ENCODE data around the gene SH3D21. TPM values are rescaled to one million over a fixed set of nuclear protein-coding genes. Genes with fewer than 3 reads are reported as not detected.

Gene SH3D21
- total and polyA plus RNA-seq, 2 of the 8 experiments (the other 6 are each of a cell fraction or from before 2014, with no cell fraction given), result 3.4 to 8.6 TPM

- Histone ChIP-seq H2BK20ac (ENCODE audit: low read length) (no peak overlapping the region), H3K4me3 (ENCODE audit: extremely low read depth in 1 of 4, insufficient read depth in 2 of 4, low read depth in 3 of 4, low read length in 4 of 4) (no peak overlapping the region), H3K23me2 (ENCODE audit: low read depth, low read length) (no peaks in the 10 kb centered on the region), H3K56ac (replicated peaks; ENCODE audit: insufficient read length, low read depth, low read length) (no peak overlapping the region), H2BK120ac (replicated peaks; ENCODE audit: low read depth, low read length) (no peak overlapping the region), H2BK15ac (ENCODE audit: low read length) (no peak overlapping the region), H3K23ac (ENCODE audit: insufficient read length) (no peak overlapping the region), H2BK12ac (ENCODE audit: low read depth, low read length) (no peak overlapping the region), H4K20me1 (replicated peaks in 1 of 2; ENCODE audit: control insufficient read depth in 1 of 2, insufficient read depth in 2 of 2, low read length in 2 of 2) (peaks cover 4 to 7% of the 10 kb centered on the region in 2 experiments), H3K27ac (ENCODE audit: low read depth, low read length) (no peak overlapping the region), H4K5ac (ENCODE audit: insufficient read length, low read depth, low read length) (no peak overlapping the region), H3K14ac (ENCODE audit: insufficient read length) (no peak overlapping the region), H3K9ac (replicated peaks in 1 of 4; ENCODE audit: extremely low read depth in 1 of 4, low read depth in 3 of 4, low read length in 3 of 4) (no peak overlapping the region), H4K91ac (replicated peaks; ENCODE audit: insufficient read length, low read length) (no peak overlapping the region), H3K4ac (replicated peaks; ENCODE audit: insufficient read length, low read depth, low read length) (no peak overlapping the region), H3K9me3 (ENCODE audit: insufficient read depth in 2 of 2, low read depth in 1 of 2, low read length in 1 of 2) (no peaks in the 10 kb centered on the region), H3K36me3 (ENCODE audit: control insufficient read depth in 2 of 4, insufficient read depth in 4 of 4, low read length in 3 of 4) (peaks cover 0 to 35% (median 17%) of the 10 kb centered on the region in 4 experiments; a peak in 7 of 8 replicates), H2AK5ac (ENCODE audit: low read depth, low read length) (no peak overlapping the region), H3K79me1 (ENCODE audit: low read depth, low read length) (peaks cover under 1% of the 10 kb centered on the region; the same call in 1 of the 2 replicates), H3K79me2 (ENCODE audit: control insufficient read depth in 1 of 2, insufficient read depth in 2 of 2, low read length in 2 of 2) (peaks cover 3 to 49% of the 10 kb centered on the region in 2 experiments; a peak in 2 of 4 replicates), H3K4me1 (replicated peaks in 1 of 4; ENCODE audit: control insufficient read depth in 3 of 4, insufficient read depth in 4 of 4, low read length in 3 of 4) (no peaks in the 10 kb centered on the region), H4K8ac (ENCODE audit: extremely low read depth, insufficient read depth, low read length) (no peak overlapping the region), H3K4me2 (ENCODE audit: insufficient read depth in 1 of 2, low read depth in 2 of 2, low read length in 2 of 2) (no peak overlapping the region), H3K27me3 (replicated peaks in 1 of 4; ENCODE audit: control insufficient read depth in 3 of 4, extremely low read depth in 1 of 4, insufficient read depth in 3 of 4, low read length in 3 of 4) (no peaks in the 10 kb centered on the region), H2AFZ (ENCODE audit: low read length) (no peak overlapping the region), H3K18ac (ENCODE audit: extremely low read depth, low read length) (no peak overlapping the region), H2BK5ac (ENCODE audit: low read depth, low read length) (no peak overlapping the region)
- TF ChIP-seq KDM5A (IDR thresholded peaks at IDR 0.05; ENCODE audit: low read length) (no peak), HDAC6 (IDR thresholded peaks at IDR 0.05; ENCODE audit: low read depth, low read length) (no peak), GTF2F1 (IDR thresholded peaks at IDR 0.05; ENCODE audit: borderline replicate concordance, low read depth, low read length) (no peak), BACH1 (IDR thresholded peaks at IDR 0.05; ENCODE audit: low read length) (no peak), MAFK (IDR thresholded peaks at IDR 0.05; ENCODE audit: low read depth, low read length) (no peak), USF2 (IDR thresholded peaks at IDR 0.05; ENCODE audit: low read length) (no peak)
- WGBS, 2 experiments (ENCODE audit: extremely low coverage in 1 of 2, insufficient coverage in 1 of 2, insufficient read length in 1 of 2, insufficient replicate concordance in 2 of 2, low coverage in 1 of 2, low lambda C conversion rate in 2 of 2, missing lambda C conversion rate in 1 of 2), result 95% methylated on average over 2 of the region's 2 CpGs; no CpG with 5 or more reads in 1 of the 2 experiments
- DNase-seq (ENCODE audit: low read depth in 1 of 2, low spot score in 2 of 2) (no peak), FAIRE-seq (no peak)
- POLR2A ChIA-PET (ENCODE audit: partially characterized antibody), result interaction anchor here (1.1 to 1.4 kb wide), 5 partner anchors 11 to 37 kb away, joined by 3 to 5 read pairs (median 4); no protein-coding TSS in a partner anchor
- CTCF ChIA-PET (ENCODE audit: partially characterized antibody), result interaction anchor here (0.8 to 2.4 kb wide), 10 partner anchors 8 to 120 kb away, joined by 3 to 13 read pairs (median 4); partner anchors contain the start of gene TRAPPC3
Observed at GRCh38 chr1:36269408-36269838, 36.7 kb upstream of the SH3D21 start.
